Lower lobe of right lung (tissue), 2 donors: ENCODE data around the gene OCIAD1. TPM values are rescaled to one million over a fixed set of nuclear protein-coding genes. Genes with fewer than 3 reads are reported as not detected.

Experiments used
- ATAC-seq, 2 donors: fragments of 200-7000 bp; cut with Tn5 transposase; one replicate each; pipeline ENCODE4 v1.9.1; 2020 to 2022; ENCODE audit warnings: mild to moderate bottlenecking in 2 of 2, moderate library complexity in 2 of 2
- DNase-seq: peaks from one replicate; pipeline ENCODE4 v3.0.0-alpha.2; 2020
- H3K27ac ChIP-seq: fragments of 200-600 bp; one replicate; pipeline ENCODE4 v1.8.0; 2022
- H3K27me3 ChIP-seq: fragments of 200-600 bp; one replicate; pipeline ENCODE4 v1.8.0; 2022; ENCODE audit warnings: low read depth
- H3K36me3 ChIP-seq: fragments of 200-600 bp; one replicate; pipeline ENCODE4 v1.8.0; 2022; ENCODE audit warnings: mild to moderate bottlenecking
- H3K4me1 ChIP-seq: fragments of 200-600 bp; one replicate; pipeline ENCODE4 v1.8.0; 2022
- H3K4me3 ChIP-seq: fragments of 200-600 bp; one replicate; pipeline ENCODE4 v1.8.0; 2022; ENCODE audit warnings: mild to moderate bottlenecking
- H3K9me3 ChIP-seq: fragments of 200-600 bp; one replicate; pipeline ENCODE4 v1.8.0; 2022
- CTCF ChIP-seq: fragments of 200-600 bp; IDR thresholded peaks from one replicate; pipeline ENCODE4 v1.8.0; 2022; ENCODE audit warnings: antibody characterized with exemption, mild to moderate bottlenecking
- intact Hi-C: fragments of 100-400 bp; cut with DNase I; formaldehyde crosslinking; loops from one replicate; pipeline ENCODE4 v1.11.0; 2022
- total RNA-seq: library from RNA; stranded (reverse); fragmentation: NEBNext Ultra II Directional; extraction: Animal tissue kit (Norgen Biotek cat#: 25700); gene quantifications from one replicate; pipeline ENCODE4 v1.2.1, GENCODE V29; 2021
- donor health status: DM: no; HTN: yes; CAD: no; lungs with severe emphysema.

The OCIAD1 gene
- total RNA-seq, 1 donor from 2014 or later, result 101 TPM

- intact Hi-C loops, result no loop called here
- H3K27ac ChIP-seq, result no peak overlapping the region
Observed at GRCh38 chr4:48910511-48910910, 79.6 kb downstream of the OCIAD1 start.

More at GRCh38 chr4:48910511-48910910, 79.6 kb downstream of the OCIAD1 start:
- Histone ChIP-seq H3K27me3 (no peaks in the 10 kb centered on the region), H3K4me3 (no peak overlapping the region), H3K9me3 (no peaks in the 10 kb centered on the region), H3K4me1 (peaks cover 15% of the 10 kb centered on the region), H3K36me3 (no peaks in the 10 kb centered on the region)
- DNase-seq, result no peak
- no peak for ATAC-seq
- TF ChIP-seq CTCF, result no peak

Other genes starting within 250 kb of the OCIAD1 start
- gene FRYL, start 50.8 kb upstream of the OCIAD1 start, total RNA-seq, result 85.0 TPM
- gene OCIAD2, start 75.7 kb downstream of the OCIAD1 start, total RNA-seq, result 29.2 TPM
- 2.3 TPM for gene CWH43, start 155.2 kb downstream of the OCIAD1 start, total RNA-seq